Endothelial cell of umbilical vein (primary cell): Measurements from ENCODE around the gene SLC12A5. TPM values are rescaled to one million over a fixed set of nuclear protein-coding genes. Genes with fewer than 3 reads are reported as not detected.

Experiments used
- BruUV-seq: library from RNA; stranded (reverse); fragments of 400-500 nt; replicated peaks from 2 replicates; lab custom pipeline; 2021; lab: Mats Ljungman, UMichigan
- CTCF ChIA-PET: fragments of 300-600, 350-600 bp; sonication (Branson Sonifier 250); formaldehyde crosslinking; loops from one replicate; lab custom pipeline; 2021; ENCODE audit warnings: antibody characterized with exemption, inconsistent platforms; lab: Charles Lee
- POLR2A ChIA-PET: fragments of 300-600, 350-600 bp; sonication (Branson Sonifier 250); formaldehyde crosslinking; loops from one replicate; lab custom pipeline; 2021; ENCODE audit warnings: antibody characterized with exemption, inconsistent platforms; lab: Charles Lee
- DNase-seq: peaks from one replicate; pipeline ENCODE4 v3.0.0-alpha.2; 2011; ENCODE audit warnings: low read depth, low spot score
- FAIRE-seq: peaks from 2 replicates; lab custom pipeline; 2011; peaks lifted over from hg19 to GRCh38; lab: Jason Lieb, UNC
- H2AFZ ChIP-seq: 2 replicates; pipeline ENCODE4 v1.6.0; 2012; ENCODE audit warnings: low read depth, low read length, control low read depth, inconsistent platforms
- H3K27ac ChIP-seq: 2 replicates; pipeline ENCODE4 v1.5.1; 2011; ENCODE audit warnings: low read depth, mild to moderate bottlenecking, control low read depth, low read length, moderate library complexity; ENCODE audit not compliant: insufficient read depth
- H3K27me3 ChIP-seq, 2 experiments: 2 replicates each; pipeline versions ENCODE4 v1.6.0 to v1.6.1; 2011; ENCODE audit warnings: low read length in 2 of 2, mixed read lengths in 1 of 2; ENCODE audit not compliant: control insufficient read depth in 2 of 2, insufficient read depth in 2 of 2
- H3K36me3 ChIP-seq, 2 experiments: 2 replicates in 1 of 2; 3 replicates in 1 of 2; pipeline ENCODE4 v1.5.1; 2011; ENCODE audit warnings: low read length in 2 of 2, mild to moderate bottlenecking in 1 of 2, moderate library complexity in 1 of 2; ENCODE audit not compliant: control insufficient read depth in 2 of 2, insufficient read depth in 2 of 2; ENCODE audit errors: extremely low read depth in 1 of 2
- H3K4me1 ChIP-seq: 3 replicates; pipeline ENCODE4 v1.5.1; 2011; ENCODE audit warnings: mild to moderate bottlenecking, low read length; ENCODE audit not compliant: control insufficient read depth, insufficient read depth; ENCODE audit errors: extremely low read depth
- H3K4me2 ChIP-seq: 2 replicates; pipeline ENCODE4 v1.6.1; 2011; ENCODE audit warnings: low read length, control low read depth, mixed read lengths; ENCODE audit not compliant: insufficient read depth
- H3K4me3 ChIP-seq, 3 experiments: fragments of 200-600 bp in 1 of 3; sonication (generic), shearing (Covaris generic) in 1 of 3; replicated peaks in 1 of 3; 2 replicates each; pipeline ENCODE4 v1.5.1; 2011 to 2016; ENCODE audit warnings: control low read depth in 3 of 3, low read length in 3 of 3, mild to moderate bottlenecking in 2 of 3, inconsistent platforms in 1 of 3, low read depth in 1 of 3, moderate library complexity in 1 of 3; ENCODE audit not compliant: insufficient read depth in 1 of 3
- H3K79me2 ChIP-seq: 2 replicates; pipeline ENCODE4 v1.6.0; 2012; ENCODE audit warnings: low read length, inconsistent platforms; ENCODE audit not compliant: control insufficient read depth, insufficient read depth
- H3K9ac ChIP-seq: replicated peaks from 2 replicates; pipeline ENCODE3; 2011; ENCODE audit warnings: low read length, control low read depth; ENCODE audit not compliant: insufficient read depth; ENCODE audit errors: extremely low read depth
- H3K9me1 ChIP-seq: replicated peaks from 3 replicates; pipeline ENCODE4 v1.6.0; 2011; ENCODE audit warnings: mild to moderate bottlenecking, low read length; ENCODE audit not compliant: control insufficient read depth, insufficient read depth; ENCODE audit errors: extremely low read depth
- H3K9me3 ChIP-seq: replicated peaks from 2 replicates; pipeline ENCODE4 v1.5.1; 2012; ENCODE audit warnings: low read length, inconsistent platforms; ENCODE audit not compliant: control insufficient read depth, insufficient read depth
- H4K20me1 ChIP-seq: replicated peaks from 2 replicates; pipeline ENCODE3; 2011; ENCODE audit warnings: mild to moderate bottlenecking, low read length; ENCODE audit not compliant: control insufficient read depth, insufficient read depth; ENCODE audit errors: extremely low read depth
- EZH2 ChIP-seq: IDR thresholded peaks from 2 replicates; pipeline ENCODE4 v1.6.1; 2012; ENCODE audit warnings: borderline replicate concordance, low read depth, mild to moderate bottlenecking, moderate library complexity, low read length, inconsistent platforms; ENCODE audit not compliant: severe bottlenecking
- FOS ChIP-seq: IDR thresholded peaks from 2 replicates; pipeline ENCODE4 v1.6.1; 2011; ENCODE audit warnings: mild to moderate bottlenecking, low read length, moderate library complexity, borderline replicate concordance; ENCODE audit not compliant: insufficient read depth
- GATA2 ChIP-seq: IDR thresholded peaks from 2 replicates; pipeline ENCODE4 v1.7.0; 2011; ENCODE audit warnings: low read depth, mild to moderate bottlenecking, moderate library complexity, mixed read lengths, low read length; ENCODE audit not compliant: insufficient read length, insufficient read depth
- JUN ChIP-seq: IDR thresholded peaks from 2 replicates; pipeline ENCODE4 v1.6.1; 2011; ENCODE audit warnings: borderline replicate concordance, low read depth; ENCODE audit not compliant: insufficient read length, insufficient read depth
- MYC ChIP-seq: IDR thresholded peaks from one replicate; pipeline ENCODE4 v1.6.1; 2011; ENCODE audit warnings: mild to moderate bottlenecking, low read depth, low read length
- POLR2A ChIP-seq: IDR thresholded peaks from 2 replicates; pipeline ENCODE4 v1.6.1; 2012; ENCODE audit warnings: low read depth, mild to moderate bottlenecking, control low read depth, low read length
- POLR2AphosphoS5 ChIP-seq: IDR thresholded peaks from 2 replicates; pipeline ENCODE4 v1.6.1; 2012; ENCODE audit warnings: low read depth, mild to moderate bottlenecking, control low read depth, low read length, moderate library complexity; ENCODE audit not compliant: insufficient read depth
- dilution Hi-C: fragments of 300-500 bp; cut with MboI; formaldehyde crosslinking; loops from one replicate; pipeline ENCODE4 v1.15.0; 2019; ENCODE audit warnings: low sequenced_read_pairs; ENCODE audit not compliant: extremely low pct_ligation_motif_present
- intact Hi-C: fragments of 100-400 bp; cut with micrococcal nuclease; formaldehyde crosslinking; loops from one replicate; pipeline ENCODE4 v1.10.0; 2022
- polyA plus RNA-seq, 4 experiments: library from polyadenylated mRNA; depleted of rRNA in 3 of 4; stranded (reverse) in 3 of 4; unstranded in 1 of 4; fragments of >200 nt; gene quantifications; 2 replicates each; pipeline versions ENCODE4 v1.2.1 to v1.2.3, GENCODE V29; 2011 to 2012; ENCODE audit warnings: missing spikeins in 1 of 4
- total RNA-seq: library from RNA; stranded (reverse); gene quantifications from 2 replicates; pipeline ENCODE4 v1.2.3, GENCODE V29; 2021
- TF ChIP-seq, protein P1 (sequence below): IDR thresholded peaks from 2 replicates; pipeline ENCODE4 v1.6.1; 2011; ENCODE audit not compliant: insufficient read depth, insufficient read length
- TF ChIP-seq, protein P2 (sequence below), 2 donors: IDR thresholded peaks; 1 replicate in 1 of 2; 2 replicates in 1 of 2; pipeline ENCODE4 v1.5.1; 2011; ENCODE audit warnings: low read length in 2 of 2, mild to moderate bottlenecking in 2 of 2, moderate library complexity in 2 of 2, control low read depth in 1 of 2, inconsistent platforms in 1 of 2, low read depth in 1 of 2; ENCODE audit not compliant: insufficient read depth in 1 of 2; ENCODE audit errors: extremely low read depth in 1 of 2

SLC12A5 gene
- total and polyA plus RNA-seq, 2 donors (not counting 3 experiments of a cell fraction or from before 2014, with no cell fraction given) = 1.6 to 2.3 TPM

DNA sequence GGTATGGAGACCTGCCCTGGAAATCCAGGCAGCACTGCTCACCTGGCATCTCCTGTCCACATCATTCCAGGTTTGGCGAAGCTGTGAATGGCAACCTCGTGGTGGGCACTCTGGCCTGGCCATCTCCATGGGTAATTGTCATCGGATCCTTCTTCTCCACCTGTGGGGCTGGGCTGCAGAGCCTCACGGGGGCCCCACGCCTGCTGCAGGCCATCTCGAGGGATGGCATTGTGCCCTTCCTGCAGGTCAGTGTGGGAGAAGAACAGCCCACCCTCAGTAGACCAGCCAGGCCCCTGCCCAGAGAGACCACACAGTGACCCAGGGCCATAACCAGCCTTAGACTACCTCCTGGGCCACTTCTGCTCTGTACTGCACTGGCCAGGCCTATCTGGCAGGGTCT, 15.9 kb downstream of the SLC12A5 start:
- BruUV-seq = no TSS peak
- ChIA-PET POLR2A (no interaction called here), CTCF (no interaction called here)
- Histone ChIP-seq H3K36me3 (no peaks in the 10 kb centered on the region), H3K4me2 (no peak overlapping the region), H3K9me1 (no peaks in the 10 kb centered on the region), H4K20me1 (no peaks in the 10 kb centered on the region), H3K9me3 (no peaks in the 10 kb centered on the region), H3K27me3 (no peaks in the 10 kb centered on the region), H3K79me2 (no peaks in the 10 kb centered on the region), H3K27ac (no peak overlapping the region), H2AFZ (no peak overlapping the region), H3K4me1 (no peaks in the 10 kb centered on the region), H3K4me3 (no peak overlapping the region), H3K9ac (no peak overlapping the region)
- no peak for DNase-seq
- intact Hi-C loops (no loop called here), dilution Hi-C loops (no loop called here)
- TF ChIP-seq, protein P1, sequence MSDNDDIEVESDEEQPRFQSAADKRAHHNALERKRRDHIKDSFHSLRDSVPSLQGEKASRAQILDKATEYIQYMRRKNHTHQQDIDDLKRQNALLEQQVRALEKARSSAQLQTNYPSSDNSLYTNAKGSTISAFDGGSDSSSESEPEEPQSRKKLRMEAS = no peak
- TF ChIP-seq EZH2 (no peak), GATA2 (no peak), FOS (no peak), POLR2A (no peak), JUN (no peak), MYC (no peak), POLR2AphosphoS5 (no peak)
- TF ChIP-seq, protein P2, sequence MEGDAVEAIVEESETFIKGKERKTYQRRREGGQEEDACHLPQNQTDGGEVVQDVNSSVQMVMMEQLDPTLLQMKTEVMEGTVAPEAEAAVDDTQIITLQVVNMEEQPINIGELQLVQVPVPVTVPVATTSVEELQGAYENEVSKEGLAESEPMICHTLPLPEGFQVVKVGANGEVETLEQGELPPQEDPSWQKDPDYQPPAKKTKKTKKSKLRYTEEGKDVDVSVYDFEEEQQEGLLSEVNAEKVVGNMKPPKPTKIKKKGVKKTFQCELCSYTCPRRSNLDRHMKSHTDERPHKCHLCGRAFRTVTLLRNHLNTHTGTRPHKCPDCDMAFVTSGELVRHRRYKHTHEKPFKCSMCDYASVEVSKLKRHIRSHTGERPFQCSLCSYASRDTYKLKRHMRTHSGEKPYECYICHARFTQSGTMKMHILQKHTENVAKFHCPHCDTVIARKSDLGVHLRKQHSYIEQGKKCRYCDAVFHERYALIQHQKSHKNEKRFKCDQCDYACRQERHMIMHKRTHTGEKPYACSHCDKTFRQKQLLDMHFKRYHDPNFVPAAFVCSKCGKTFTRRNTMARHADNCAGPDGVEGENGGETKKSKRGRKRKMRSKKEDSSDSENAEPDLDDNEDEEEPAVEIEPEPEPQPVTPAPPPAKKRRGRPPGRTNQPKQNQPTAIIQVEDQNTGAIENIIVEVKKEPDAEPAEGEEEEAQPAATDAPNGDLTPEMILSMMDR (IDR thresholded peaks at IDR 0.05; ENCODE audit: extremely low read depth in 1 of 2, insufficient read depth in 1 of 2, low read depth in 1 of 2, low read length in 2 of 2) = no peak
- no peak for FAIRE-seq
